NAMALWA (cell line): ENCODE data around the gene MLXIPL.
"Not testable (repeated sequence)": the region's sequence is repeated elsewhere in the genome, so short reads cannot be mapped to it uniquely, and the experiment has no call there.

ENCODE experiments used
- DNase-seq: peaks from one replicate; pipeline ENCODE4 v3.0.0-alpha.2; 2015; ENCODE audit warnings: low spot score

Gene MLXIPL

GRCh38 chr7:73582664-73583202 is 41.6 kb downstream of the MLXIPL start:
- no peak for DNase-seq

GRCh38 chr7:73581006-73581405 is 43.3 kb downstream of the MLXIPL start:
- DNase-seq: not testable (repeated sequence)

GRCh38 chr7:73578342-73579128 is 45.8 kb downstream of the MLXIPL start, which contains the start of gene TBL2:
TSS of gene TBL2 (minus strand) at chr7:73578579. CDS start at chr7:73578549, 30 bp downstream.
- DNase-seq: peak; percentile 100

- DNase-seq: peak; percentile 39
Measured at GRCh38 chr7:73577627-73578341, 46.5 kb downstream of the MLXIPL start.

GRCh38 chr7:73573791-73574190 is 50.5 kb downstream of the MLXIPL start:
- DNase-seq: no peak

GRCh38 chr7:73573276-73573675 is 51.0 kb downstream of the MLXIPL start:
- DNase-seq: no peak

- no peak for DNase-seq
Measured at GRCh38 chr7:73572767-73573186, 51.5 kb downstream of the MLXIPL start.

GRCh38 chr7:73570977-73571376 is 53.3 kb downstream of the MLXIPL start:
- DNase-seq: no peak

- no peak for DNase-seq
Measured at GRCh38 chr7:73570521-73570920, 53.8 kb downstream of the MLXIPL start.

- DNase-seq: no peak
Measured at GRCh38 chr7:73569042-73569608, 55.2 kb downstream of the MLXIPL start.

GRCh38 chr7:73567846-73568685 is 56.3 kb downstream of the MLXIPL start:
- no peak for DNase-seq

- no peak for DNase-seq
Measured at GRCh38 chr7:73567140-73567539, 57.2 kb downstream of the MLXIPL start.

GRCh38 chr7:73566431-73566830 is 57.9 kb downstream of the MLXIPL start:
- not testable (repeated sequence) for DNase-seq

- DNase-seq: no peak
Measured at GRCh38 chr7:73565675-73566340, 58.5 kb downstream of the MLXIPL start.

GRCh38 chr7:73560109-73560835 is 64.0 kb downstream of the MLXIPL start:
- DNase-seq: peak; percentile 44

- DNase-seq: peak; percentile 89
Measured at GRCh38 chr7:73557397-73558257, 66.7 kb downstream of the MLXIPL start, which contains the start of gene BCL7B. TSS of gene BCL7B (minus strand) at chr7:73557690. CDS start at chr7:73557578, 112 bp downstream.

- peak; percentile 96 for DNase-seq
Measured at GRCh38 chr7:73557108-73557396, 67.3 kb downstream of the MLXIPL start.

GRCh38 chr7:73556208-73557107 is 67.9 kb downstream of the MLXIPL start:
- DNase-seq: no peak
